Effector memory CD8-positive, alpha-beta T cell (primary cell): Measurements from ENCODE around the gene KLHDC9.
"Not testable (repeated sequence)": the region's sequence is repeated elsewhere in the genome, so short reads cannot be mapped to it uniquely, and the experiment has no call there.

Experiments used
- ATAC-seq: fragments of 150-1000 bp; cut with Tn5 transposase; replicated peaks from 2 replicates; pipeline ENCODE4 v1.10.0; 2021; ENCODE audit warnings: mild to moderate bottlenecking, moderate library complexity
- DNase-seq, 3 experiments: peaks; one replicate each; pipeline ENCODE4 v3.0.0; 2021
- H3K27ac Mint-ChIP-seq, 2 donors: one replicate each; pipeline ENCODE4 v1.8.0; 2022; ENCODE audit warnings: mild to moderate bottlenecking in 2 of 2, mixed read lengths in 2 of 2, moderate library complexity in 2 of 2
- H3K27me3 Mint-ChIP-seq, 2 donors: one replicate each; pipeline ENCODE4 v1.8.0; 2022; ENCODE audit warnings: mixed read lengths in 2 of 2
- H3K36me3 Mint-ChIP-seq: one replicate; pipeline ENCODE4 v1.8.0; 2022; ENCODE audit warnings: mild to moderate bottlenecking, moderate library complexity, mixed read lengths; ENCODE audit not compliant: insufficient read depth
- H3K4me1 Mint-ChIP-seq, 2 donors: one replicate each; pipeline ENCODE4 v1.8.0; 2022; ENCODE audit warnings: low read depth in 2 of 2, mixed read lengths in 2 of 2
- H3K4me3 Mint-ChIP-seq, 2 donors: one replicate each; pipeline ENCODE4 v1.8.0; 2022; ENCODE audit warnings: mild to moderate bottlenecking in 2 of 2, mixed read lengths in 2 of 2, moderate library complexity in 2 of 2
- H3K9me3 Mint-ChIP-seq, 2 donors: one replicate each; pipeline ENCODE4 v1.8.0; 2022; ENCODE audit warnings: mixed read lengths in 2 of 2

Gene KLHDC9

GRCh38 chr1:161094481-161094880 lies 3.7 kb upstream of the KLHDC9 start:
- ATAC-seq: no peak

GRCh38 chr1:161095230-161095629 lies 2.9 kb upstream of the KLHDC9 start:
- H3K4me1 Mint-ChIP-seq: peaks cover 18 to 21% of the 10 kb centered on the region in 2 donors
- H3K4me3 Mint-ChIP-seq: no peak overlapping the region

More at GRCh38 chr1:161094481-161094880, 3.7 kb upstream of the KLHDC9 start:
- Mint-ChIP-seq H3K27me3 (no peaks in the 10 kb centered on the region), H3K4me1 (peaks cover 18 to 21% of the 10 kb centered on the region in 2 donors), H3K27ac (no peak overlapping the region), H3K9me3 (no peaks in the 10 kb centered on the region), H3K4me3 (no peak overlapping the region), H3K36me3 (peaks cover 33% of the 10 kb centered on the region)
- no peak for DNase-seq

GRCh38 chr1:161096015-161096414 lies 2.1 kb upstream of the KLHDC9 start:
- Mint-ChIP-seq H3K9me3 (no peaks in the 10 kb centered on the region), H3K27me3 (no peaks in the 10 kb centered on the region), H3K36me3 (peaks cover 46% of the 10 kb centered on the region), H3K4me3 (no peak overlapping the region), H3K4me1 (peaks cover 18 to 21% of the 10 kb centered on the region in 2 donors), H3K27ac (no peak overlapping the region)
- ATAC-seq (no peak), DNase-seq (no peak)

More at GRCh38 chr1:161095230-161095629, 2.9 kb upstream of the KLHDC9 start:
- Mint-ChIP-seq H3K9me3 (no peaks in the 10 kb centered on the region), H3K36me3 (peaks cover 39% of the 10 kb centered on the region), H3K27ac (no peak overlapping the region), H3K27me3 (no peaks in the 10 kb centered on the region)
- DNase-seq: no peak
- no peak for ATAC-seq

GRCh38 chr1:161096530-161096929 lies 1.6 kb upstream of the KLHDC9 start:
- Mint-ChIP-seq H3K27ac (peak overlapping the region; percentile 99 to 100), H3K4me3 (peak overlapping the region in 1 of 2 donors; percentile 15), H3K36me3 (peaks cover 51% of the 10 kb centered on the region), H3K9me3 (no peaks in the 10 kb centered on the region), H3K27me3 (no peaks in the 10 kb centered on the region), H3K4me1 (peaks cover 18 to 21% of the 10 kb centered on the region in 2 donors)
- no peak for ATAC-seq
- no peak for DNase-seq

- H3K27me3 Mint-ChIP-seq: no peaks in the 10 kb centered on the region
- peaks cover 59% of the 10 kb centered on the region for H3K36me3 Mint-ChIP-seq
- no peak for DNase-seq
- H3K9me3 Mint-ChIP-seq: no peaks in the 10 kb centered on the region
- no peak for ATAC-seq
- peak overlapping the region; percentile 89 to 93 for H3K4me3 Mint-ChIP-seq
- H3K27ac Mint-ChIP-seq: peak overlapping the region; percentile 99 to 100
- peaks cover 19 to 21% of the 10 kb centered on the region in 2 donors for H3K4me1 Mint-ChIP-seq
Measured at GRCh38 chr1:161099090-161099802, 1.1 kb downstream of the KLHDC9 start.

GRCh38 chr1:161100556-161100955 lies 2.4 kb downstream of the KLHDC9 start:
- H3K9me3 Mint-ChIP-seq: no peaks in the 10 kb centered on the region
- no peak overlapping the region for H3K27ac Mint-ChIP-seq
- H3K4me3 Mint-ChIP-seq: no peak overlapping the region
- peaks cover 59% of the 10 kb centered on the region for H3K36me3 Mint-ChIP-seq
- H3K27me3 Mint-ChIP-seq: no peaks in the 10 kb centered on the region
- ATAC-seq (no peak), DNase-seq (no peak)
- H3K4me1 Mint-ChIP-seq: peaks cover 21 to 26% of the 10 kb centered on the region in 2 donors

GRCh38 chr1:161106431-161106830 lies 8.3 kb downstream of the KLHDC9 start:
- H3K27me3 Mint-ChIP-seq: no peaks in the 10 kb centered on the region
- no peak for ATAC-seq
- H3K27ac Mint-ChIP-seq: peak overlapping the region; percentile 1 to 30
- no peaks in the 10 kb centered on the region for H3K9me3 Mint-ChIP-seq
- peaks cover 4 to 21% of the 10 kb centered on the region in 2 donors for H3K4me1 Mint-ChIP-seq
- peaks cover 22% of the 10 kb centered on the region for H3K36me3 Mint-ChIP-seq
- no peak for DNase-seq
- no peak overlapping the region for H3K4me3 Mint-ChIP-seq

- DNase-seq (no peak), ATAC-seq (no peak)
- no peaks in the 10 kb centered on the region for H3K27me3 Mint-ChIP-seq
- no peaks in the 10 kb centered on the region for H3K9me3 Mint-ChIP-seq
- H3K4me3 Mint-ChIP-seq: no peak overlapping the region
- peaks cover 18% of the 10 kb centered on the region for H3K36me3 Mint-ChIP-seq
- no peak overlapping the region for H3K27ac Mint-ChIP-seq
- H3K4me1 Mint-ChIP-seq: peaks cover 21 to 38% of the 10 kb centered on the region in 2 donors
Measured at GRCh38 chr1:161111117-161111516, 13.0 kb downstream of the KLHDC9 start.

- peaks cover 23 to 38% of the 10 kb centered on the region in 2 donors for H3K4me1 Mint-ChIP-seq
Measured at GRCh38 chr1:161111527-161111926, 13.4 kb downstream of the KLHDC9 start.

GRCh38 chr1:161113915-161114314 lies 15.8 kb downstream of the KLHDC9 start:
- Mint-ChIP-seq H3K27ac (peak overlapping the region in 1 of 2 donors; percentile 14), H3K36me3 (peaks cover 24% of the 10 kb centered on the region), H3K27me3 (no peaks in the 10 kb centered on the region), H3K4me3 (no peak overlapping the region), H3K4me1 (peaks cover 34 to 45% of the 10 kb centered on the region in 2 donors), H3K9me3 (no peaks in the 10 kb centered on the region)
- DNase-seq: no peak
- ATAC-seq: no peak

More at GRCh38 chr1:161111527-161111926, 13.4 kb downstream of the KLHDC9 start:
- ATAC-seq (no peak), DNase-seq (no peak)
- Mint-ChIP-seq H3K36me3 (peaks cover 21% of the 10 kb centered on the region), H3K27ac (no peak overlapping the region), H3K9me3 (no peaks in the 10 kb centered on the region), H3K4me3 (no peak overlapping the region), H3K27me3 (no peaks in the 10 kb centered on the region)

- Mint-ChIP-seq H3K4me1 (peaks cover 40 to 49% of the 10 kb centered on the region in 2 donors), H3K4me3 (no peak overlapping the region), H3K9me3 (no peaks in the 10 kb centered on the region), H3K27ac (peak overlapping the region in 1 of 2 donors; percentile 14), H3K36me3 (peaks cover 24% of the 10 kb centered on the region), H3K27me3 (no peaks in the 10 kb centered on the region)
- DNase-seq (no peak), ATAC-seq (no peak)
Measured at GRCh38 chr1:161114556-161114955, 16.4 kb downstream of the KLHDC9 start.

GRCh38 chr1:161115132-161115711 lies 17.1 kb downstream of the KLHDC9 start:
- Mint-ChIP-seq H3K36me3 (peaks cover 26% of the 10 kb centered on the region), H3K4me3 (peak overlapping the region in 1 of 2 donors; percentile 97), H3K4me1 (peaks cover 44 to 52% of the 10 kb centered on the region in 2 donors), H3K27ac (no peak overlapping the region), H3K27me3 (no peaks in the 10 kb centered on the region), H3K9me3 (no peaks in the 10 kb centered on the region)
- DNase-seq (no peak), ATAC-seq (no peak)

- not testable (repeated sequence) for H3K27me3 Mint-ChIP-seq, H3K27ac Mint-ChIP-seq, DNase-seq, ATAC-seq, H3K9me3 Mint-ChIP-seq
- H3K4me1 Mint-ChIP-seq: peaks cover 46 to 52% of the 10 kb centered on the region in 2 donors
- H3K4me3 Mint-ChIP-seq: peak overlapping the region; percentile 96 to 97
- H3K36me3 Mint-ChIP-seq: peaks cover 26% of the 10 kb centered on the region
Measured at GRCh38 chr1:161115961-161116360, 17.8 kb downstream of the KLHDC9 start.
